Measurements from ENCODE around the gene FXYD6.

Gene FXYD6

DNA sequence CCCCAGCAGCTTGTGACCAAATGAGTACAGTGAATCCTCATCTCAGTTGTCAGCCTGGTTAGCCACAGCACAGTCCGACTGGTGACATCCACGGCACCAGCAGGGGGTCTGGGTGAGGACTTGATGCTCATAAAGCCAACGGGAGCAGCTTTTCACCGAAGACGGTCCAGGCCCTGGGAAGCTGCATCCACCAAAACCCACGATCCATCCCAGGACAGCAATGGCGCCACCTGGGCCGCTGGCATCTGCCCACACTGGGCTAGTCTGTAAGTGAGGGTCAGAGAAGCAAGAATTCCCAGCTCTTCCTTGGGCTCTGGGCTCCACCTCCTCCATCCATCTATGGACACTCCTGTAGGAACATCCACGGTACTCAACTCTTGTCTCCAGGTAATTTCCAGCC lies 25.1 kb upstream of the FXYD6 start:
- H3K4me3 ChIP-seq (replicated peaks; ENCODE audit: low read depth, low read length): no peak overlapping the region
- TF ChIP-seq, protein P1, sequence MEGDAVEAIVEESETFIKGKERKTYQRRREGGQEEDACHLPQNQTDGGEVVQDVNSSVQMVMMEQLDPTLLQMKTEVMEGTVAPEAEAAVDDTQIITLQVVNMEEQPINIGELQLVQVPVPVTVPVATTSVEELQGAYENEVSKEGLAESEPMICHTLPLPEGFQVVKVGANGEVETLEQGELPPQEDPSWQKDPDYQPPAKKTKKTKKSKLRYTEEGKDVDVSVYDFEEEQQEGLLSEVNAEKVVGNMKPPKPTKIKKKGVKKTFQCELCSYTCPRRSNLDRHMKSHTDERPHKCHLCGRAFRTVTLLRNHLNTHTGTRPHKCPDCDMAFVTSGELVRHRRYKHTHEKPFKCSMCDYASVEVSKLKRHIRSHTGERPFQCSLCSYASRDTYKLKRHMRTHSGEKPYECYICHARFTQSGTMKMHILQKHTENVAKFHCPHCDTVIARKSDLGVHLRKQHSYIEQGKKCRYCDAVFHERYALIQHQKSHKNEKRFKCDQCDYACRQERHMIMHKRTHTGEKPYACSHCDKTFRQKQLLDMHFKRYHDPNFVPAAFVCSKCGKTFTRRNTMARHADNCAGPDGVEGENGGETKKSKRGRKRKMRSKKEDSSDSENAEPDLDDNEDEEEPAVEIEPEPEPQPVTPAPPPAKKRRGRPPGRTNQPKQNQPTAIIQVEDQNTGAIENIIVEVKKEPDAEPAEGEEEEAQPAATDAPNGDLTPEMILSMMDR (IDR thresholded peaks at IDR 0.05; ENCODE audit: low read depth, low read length, missing control alignments): no peak
- DNase-seq (ENCODE audit: extremely low read depth, low read depth): no peak

DNA sequence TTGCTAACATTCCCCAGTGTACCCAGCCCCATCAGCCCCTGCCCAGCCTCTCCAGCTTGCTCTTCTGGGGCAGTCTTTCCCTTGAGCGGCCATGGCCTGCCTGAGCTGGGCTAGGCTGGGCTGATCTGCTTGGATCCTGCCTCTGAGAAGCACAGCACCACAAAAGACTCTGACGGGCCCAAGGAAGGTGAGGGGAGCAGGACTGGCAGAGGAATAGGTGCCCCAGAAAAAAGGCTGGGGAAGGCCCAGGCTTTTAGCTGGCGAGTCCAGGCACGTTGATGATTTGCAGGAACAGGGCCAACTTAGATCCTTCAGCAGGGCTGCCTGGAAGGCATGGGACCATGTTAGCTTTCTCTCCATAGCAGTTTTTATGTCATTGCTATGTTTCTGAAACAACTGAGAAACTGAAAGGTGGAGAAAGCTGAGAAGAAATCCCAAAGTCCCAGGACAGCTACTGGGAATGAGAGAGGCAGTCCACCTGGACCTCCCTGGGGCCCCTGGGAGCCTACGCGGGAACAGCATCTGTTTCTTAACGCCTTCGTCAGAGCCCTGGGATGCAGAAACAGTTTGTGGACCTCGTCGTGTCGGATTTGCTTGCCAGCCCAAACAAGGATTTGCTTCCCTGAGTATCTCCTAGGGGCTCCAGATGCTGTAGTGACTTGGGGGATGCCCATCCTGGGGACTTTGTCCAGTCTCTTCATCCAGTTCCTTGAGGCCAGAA lies 24.4 kb upstream of the FXYD6 start:
- no peak for DNase-seq (ENCODE audit: extremely low read depth, low read depth)
- TF ChIP-seq, protein P1 (IDR thresholded peaks at IDR 0.05; ENCODE audit: low read depth, low read length, missing control alignments): no peak
- no peak overlapping the region for H3K4me3 ChIP-seq (replicated peaks; ENCODE audit: low read depth, low read length)

DNA sequence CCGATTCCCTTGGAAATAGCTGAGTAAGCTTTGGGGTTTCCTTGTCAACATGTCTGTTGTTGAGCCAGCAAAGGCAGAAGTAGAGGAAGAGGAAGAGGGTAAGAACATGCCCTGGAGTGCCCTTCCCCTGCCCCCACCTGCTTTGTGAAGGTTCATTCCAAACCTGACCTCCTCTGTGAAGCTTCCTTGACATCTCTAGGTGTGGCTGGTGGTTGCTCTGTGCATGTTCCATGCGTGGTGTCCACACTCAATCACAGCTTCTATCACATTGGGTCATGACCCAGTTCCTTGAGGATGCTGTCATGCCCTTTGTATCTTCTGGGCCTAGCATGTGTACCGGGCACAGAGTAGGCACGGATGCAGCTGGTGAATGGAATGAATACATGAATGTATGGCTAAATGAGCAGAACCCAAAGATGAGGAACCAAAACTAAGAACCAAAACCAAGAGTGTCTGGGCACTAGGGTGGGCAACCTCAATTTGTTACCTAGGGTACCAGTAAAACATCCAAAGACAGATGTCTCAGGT lies 23.7 kb upstream of the FXYD6 start:
- TF ChIP-seq, protein P1 (IDR thresholded peaks at IDR 0.05; ENCODE audit: low read depth, low read length, missing control alignments): no peak
- DNase-seq (ENCODE audit: extremely low read depth, low read depth): no peak
- no peak overlapping the region for H3K4me3 ChIP-seq (replicated peaks; ENCODE audit: low read depth, low read length)

DNA sequence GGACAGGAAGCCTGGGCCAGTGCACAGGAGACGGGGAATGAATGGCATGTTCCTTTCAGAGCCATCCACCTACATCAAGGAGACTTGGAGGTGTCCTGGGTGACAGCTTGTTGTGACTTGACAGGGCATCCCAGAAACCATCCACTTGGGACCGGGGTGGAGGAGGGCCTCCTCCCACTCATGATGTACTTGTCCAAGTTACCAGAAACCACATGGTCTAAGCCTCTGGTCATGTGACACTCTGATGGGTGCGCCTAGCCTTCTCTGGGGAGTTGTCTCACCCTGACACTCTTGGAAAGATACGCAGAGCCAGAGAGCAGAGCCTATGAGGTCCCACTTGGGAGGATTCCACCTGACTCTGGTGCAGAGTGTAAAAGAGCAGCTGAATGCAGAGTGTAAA lies 21.6 kb upstream of the FXYD6 start:
- TF ChIP-seq, protein P1 (IDR thresholded peaks at IDR 0.05; ENCODE audit: low read depth, low read length, missing control alignments): no peak
- H3K4me3 ChIP-seq (replicated peaks; ENCODE audit: low read depth, low read length): no peak overlapping the region
- no peak for DNase-seq (ENCODE audit: extremely low read depth, low read depth)

DNA sequence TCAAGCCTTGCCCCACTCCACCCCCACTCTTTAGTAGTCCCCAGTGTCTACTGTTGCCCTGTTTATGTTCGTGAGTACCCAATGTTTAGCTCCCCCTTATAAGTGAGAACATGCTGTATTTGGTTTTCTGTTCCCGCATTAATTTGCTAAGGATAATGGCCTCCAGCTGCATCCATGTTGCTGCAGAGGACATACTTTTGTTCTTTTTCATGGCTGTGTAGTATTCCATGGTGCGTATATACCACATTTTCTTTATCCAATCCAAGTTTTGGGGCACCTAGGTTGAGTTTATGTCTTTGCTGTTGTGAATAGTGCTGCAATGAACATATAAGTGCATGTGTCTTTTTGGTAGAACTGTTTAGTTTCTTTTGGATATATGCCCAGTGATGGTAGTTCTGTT lies 16.2 kb upstream of the FXYD6 start:
- DNase-seq (ENCODE audit: extremely low read depth, low read depth): no peak
- TF ChIP-seq, protein P1 (IDR thresholded peaks at IDR 0.05; ENCODE audit: low read depth, low read length, missing control alignments): no peak
- no peak overlapping the region for H3K4me3 ChIP-seq (replicated peaks; ENCODE audit: low read depth, low read length)

DNA sequence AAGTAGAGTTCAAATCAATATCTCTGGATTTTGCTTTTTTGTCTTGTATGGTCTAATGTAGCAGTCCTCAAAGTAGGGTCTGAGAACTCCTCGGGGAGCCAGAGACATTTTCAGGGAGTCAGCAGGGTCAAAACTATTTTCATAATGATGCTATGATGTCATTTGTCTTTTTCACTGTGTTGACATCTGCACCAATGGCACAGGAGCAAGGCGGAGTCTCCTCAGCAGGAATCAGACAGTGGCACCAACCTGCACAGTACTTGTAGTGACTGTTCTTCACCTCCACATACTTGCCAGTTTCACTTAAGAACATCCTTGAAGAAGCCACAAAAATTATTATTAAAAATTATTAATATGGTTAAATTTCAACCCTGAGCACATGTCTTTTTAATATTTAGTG lies 14.9 kb upstream of the FXYD6 start:
- no peak for DNase-seq (ENCODE audit: extremely low read depth, low read depth)
- H3K4me3 ChIP-seq (replicated peaks; ENCODE audit: low read depth, low read length): no peak overlapping the region
- TF ChIP-seq, protein P1 (IDR thresholded peaks at IDR 0.05; ENCODE audit: low read depth, low read length, missing control alignments): no peak

Measured in HFF-Myc (cell line).